HEK293 (cell line): ENCODE data around the gene PNMA6F.

Source experiments
- CTCF ChIA-PET: fragments of 350-600 bp; formaldehyde crosslinking; extraction: SDS; loops from one replicate; lab custom pipeline; 2021; ENCODE audit warnings: antibody characterized with exemption; lab: Yijun Ruan, JAX
- POLR2A ChIA-PET: fragments of 300-600 bp; formaldehyde crosslinking; extraction: SDS; loops from one replicate; lab custom pipeline; 2020; ENCODE audit warnings: antibody characterized with exemption, inconsistent platforms; lab: Yijun Ruan, JAX
- H3K27ac ChIP-seq: fragments of 200-500 bp; sonication (Bioruptor generic); 2 replicates; pipeline ENCODE4 v1.5.1; 2014; ENCODE audit warnings: low read depth, low read length, control low read depth, inconsistent platforms; ENCODE audit errors: extremely low read depth
- H3K36me3 ChIP-seq, 2 experiments: fragments of 200-500 bp in 1 of 2; sonication (Bioruptor generic) in 1 of 2; 1 replicate in 1 of 2; 2 replicates in 1 of 2; pipeline ENCODE4 v1.5.1; 2014 to 2017; ENCODE audit warnings: inconsistent platforms in 2 of 2, low read length in 2 of 2; ENCODE audit not compliant: control insufficient read depth in 2 of 2, insufficient read depth in 1 of 2
- H3K4me1 ChIP-seq: fragments of 200-500 bp; sonication (Bioruptor generic); 2 replicates; pipeline ENCODE4 v1.5.1; 2014; ENCODE audit warnings: mild to moderate bottlenecking, low read length, inconsistent platforms; ENCODE audit not compliant: control insufficient read depth, insufficient read depth
- H3K4me3 ChIP-seq: 2 replicates; pipeline ENCODE4 v1.5.1; 2011; ENCODE audit warnings: low read depth, mild to moderate bottlenecking, control low read depth, low read length, moderate library complexity
- H3K9me3 ChIP-seq: fragments of 200-500 bp; sonication (Bioruptor generic); 2 replicates; pipeline ENCODE4 v1.5.1; 2014; ENCODE audit warnings: low read depth, low read length, inconsistent platforms; ENCODE audit not compliant: control insufficient read depth, insufficient read depth
- GLI4 ChIP-seq: fragments of 450-650 bp; formaldehyde crosslinking; IDR thresholded peaks from 2 replicates; pipeline ENCODE4 v1.5.1; 2016; ENCODE audit warnings: missing biosample characterization, missing genetic modification characterization
- HOXA7 ChIP-seq: sonication (generic); formaldehyde crosslinking; IDR thresholded peaks from 2 replicates; pipeline ENCODE4 v1.8.1; 2022; ENCODE audit warnings: missing genetic modification reagents, borderline replicate concordance
- PRDM1 ChIP-seq: fragments of 450-650 bp; formaldehyde crosslinking; IDR thresholded peaks from 2 replicates; pipeline ENCODE4; 2016; ENCODE audit warnings: missing biosample characterization, missing genetic modification characterization
- ZNF114 ChIP-seq: fragments of 450-650 bp; formaldehyde crosslinking; IDR thresholded peaks from 2 replicates; pipeline ENCODE4 v1.5.0; 2017; ENCODE audit warnings: missing biosample characterization, missing genetic modification characterization
- ZNF155 ChIP-seq: fragments of 450-650 bp; formaldehyde crosslinking; IDR thresholded peaks from 2 replicates; pipeline ENCODE4 v1.5.1; 2016; ENCODE audit warnings: missing biosample characterization, missing genetic modification characterization
- ZNF24 ChIP-seq: fragments of 450-650 bp; formaldehyde crosslinking; IDR thresholded peaks from 2 replicates; pipeline ENCODE4 v1.5.1; 2016; ENCODE audit warnings: missing biosample characterization, missing genetic modification characterization
- ZNF366 ChIP-seq: fragments of 450-650 bp; formaldehyde crosslinking; conservative IDR thresholded peaks from 2 replicates; pipeline ENCODE4 v1.5.1; 2016; ENCODE audit warnings: missing biosample characterization, missing genetic modification characterization
- ZNF37A ChIP-seq: fragments of 450-650 bp; IDR thresholded peaks from 2 replicates; pipeline ENCODE4 v1.5.1; 2018; ENCODE audit warnings: missing biosample characterization, missing genetic modification characterization
- ZNF426 ChIP-seq: fragments of 450-650 bp; formaldehyde crosslinking; IDR thresholded peaks from 2 replicates; pipeline ENCODE4 v1.5.1; 2017; ENCODE audit warnings: missing biosample characterization, missing genetic modification characterization, mild to moderate bottlenecking, inconsistent platforms, moderate library complexity
- ZNF521 ChIP-seq: fragments of 450-650 bp; formaldehyde crosslinking; IDR thresholded peaks from 2 replicates; pipeline ENCODE4 v1.5.1; 2017; ENCODE audit warnings: missing biosample characterization, mild to moderate bottlenecking, missing genetic modification characterization
- ZNF677 ChIP-seq: fragments of 450-650 bp; IDR thresholded peaks from 2 replicates; pipeline ENCODE4 v1.5.0; 2018; ENCODE audit warnings: missing biosample characterization, mild to moderate bottlenecking, missing genetic modification characterization, moderate library complexity
- TF ChIP-seq, protein P1 (sequence below): fragments of 450-650 bp; formaldehyde crosslinking; IDR thresholded peaks from 2 replicates; pipeline ENCODE4 v1.5.1; 2017; ENCODE audit warnings: missing biosample characterization, missing genetic modification characterization
- TF ChIP-seq, protein P2 (sequence below): fragments of 450-650 bp; formaldehyde crosslinking; IDR thresholded peaks from 2 replicates; pipeline ENCODE4 v1.5.0; 2017; ENCODE audit warnings: missing biosample characterization, missing genetic modification characterization, borderline replicate concordance
- TF ChIP-seq, protein P3 (sequence below): fragments of 450-650 bp; formaldehyde crosslinking; conservative IDR thresholded peaks from 2 replicates; pipeline ENCODE4 v1.5.1; 2016; ENCODE audit warnings: low read depth, missing biosample characterization, missing genetic modification characterization
- TF ChIP-seq, protein P4 (sequence below): fragments of 450-650 bp; formaldehyde crosslinking; IDR thresholded peaks from 2 replicates; pipeline ENCODE4 v1.5.1; 2016; ENCODE audit warnings: missing biosample characterization, missing genetic modification characterization
- TF ChIP-seq, protein P5 (sequence below): fragments of 450-650 bp; formaldehyde crosslinking; IDR thresholded peaks from 2 replicates; pipeline ENCODE4 v1.5.1; 2016; ENCODE audit warnings: missing biosample characterization, missing genetic modification characterization

PNMA6F gene

DNA sequence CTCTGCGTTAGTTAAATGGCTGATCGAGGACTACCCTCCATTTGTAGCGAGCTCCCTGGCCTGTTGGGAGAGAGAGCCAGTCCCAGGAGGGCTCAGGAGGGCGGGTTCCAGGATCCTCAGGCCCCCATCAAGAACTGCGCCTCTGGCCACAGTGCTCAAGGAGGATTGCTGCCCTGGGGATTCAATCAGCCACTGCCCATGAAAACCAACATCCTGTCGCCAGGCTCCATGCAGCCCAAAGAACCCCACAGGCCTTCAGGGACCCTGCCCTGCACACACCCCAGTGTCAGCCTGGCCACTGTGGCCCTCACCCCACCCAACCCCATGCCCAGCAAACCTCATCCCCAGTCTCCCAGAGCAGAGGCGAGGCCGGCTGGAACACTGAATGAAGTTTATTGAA, 4.3 kb downstream of the PNMA6F start:
- ChIA-PET CTCF (no interaction called here), POLR2A (no interaction called here)
- TF ChIP-seq ZNF24 (tag by site-specific recombination): no peak
- no peak for TF ChIP-seq HOXA7 (CRISPR knock-in tag)
- TF ChIP-seq, protein P1, sequence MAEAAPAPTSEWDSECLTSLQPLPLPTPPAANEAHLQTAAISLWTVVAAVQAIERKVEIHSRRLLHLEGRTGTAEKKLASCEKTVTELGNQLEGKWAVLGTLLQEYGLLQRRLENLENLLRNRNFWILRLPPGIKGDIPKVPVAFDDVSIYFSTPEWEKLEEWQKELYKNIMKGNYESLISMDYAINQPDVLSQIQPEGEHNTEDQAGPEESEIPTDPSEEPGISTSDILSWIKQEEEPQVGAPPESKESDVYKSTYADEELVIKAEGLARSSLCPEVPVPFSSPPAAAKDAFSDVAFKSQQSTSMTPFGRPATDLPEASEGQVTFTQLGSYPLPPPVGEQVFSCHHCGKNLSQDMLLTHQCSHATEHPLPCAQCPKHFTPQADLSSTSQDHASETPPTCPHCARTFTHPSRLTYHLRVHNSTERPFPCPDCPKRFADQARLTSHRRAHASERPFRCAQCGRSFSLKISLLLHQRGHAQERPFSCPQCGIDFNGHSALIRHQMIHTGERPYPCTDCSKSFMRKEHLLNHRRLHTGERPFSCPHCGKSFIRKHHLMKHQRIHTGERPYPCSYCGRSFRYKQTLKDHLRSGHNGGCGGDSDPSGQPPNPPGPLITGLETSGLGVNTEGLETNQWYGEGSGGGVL (tag by site-specific recombination): no peak
- TF ChIP-seq ZNF426 (tag by site-specific recombination): no peak
- TF ChIP-seq ZNF37A: no peak
- TF ChIP-seq, protein P2, sequence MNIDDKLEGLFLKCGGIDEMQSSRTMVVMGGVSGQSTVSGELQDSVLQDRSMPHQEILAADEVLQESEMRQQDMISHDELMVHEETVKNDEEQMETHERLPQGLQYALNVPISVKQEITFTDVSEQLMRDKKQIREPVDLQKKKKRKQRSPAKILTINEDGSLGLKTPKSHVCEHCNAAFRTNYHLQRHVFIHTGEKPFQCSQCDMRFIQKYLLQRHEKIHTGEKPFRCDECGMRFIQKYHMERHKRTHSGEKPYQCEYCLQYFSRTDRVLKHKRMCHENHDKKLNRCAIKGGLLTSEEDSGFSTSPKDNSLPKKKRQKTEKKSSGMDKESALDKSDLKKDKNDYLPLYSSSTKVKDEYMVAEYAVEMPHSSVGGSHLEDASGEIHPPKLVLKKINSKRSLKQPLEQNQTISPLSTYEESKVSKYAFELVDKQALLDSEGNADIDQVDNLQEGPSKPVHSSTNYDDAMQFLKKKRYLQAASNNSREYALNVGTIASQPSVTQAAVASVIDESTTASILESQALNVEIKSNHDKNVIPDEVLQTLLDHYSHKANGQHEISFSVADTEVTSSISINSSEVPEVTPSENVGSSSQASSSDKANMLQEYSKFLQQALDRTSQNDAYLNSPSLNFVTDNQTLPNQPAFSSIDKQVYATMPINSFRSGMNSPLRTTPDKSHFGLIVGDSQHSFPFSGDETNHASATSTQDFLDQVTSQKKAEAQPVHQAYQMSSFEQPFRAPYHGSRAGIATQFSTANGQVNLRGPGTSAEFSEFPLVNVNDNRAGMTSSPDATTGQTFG: no peak
- no peak for TF ChIP-seq ZNF521
- no peak for TF ChIP-seq ZNF366 (tag by site-specific recombination)
- no peak for TF ChIP-seq PRDM1
- no peak for TF ChIP-seq GLI4 (tag by site-specific recombination)
- TF ChIP-seq ZNF155 (tag by site-specific recombination): no peak
- no peak for TF ChIP-seq ZNF677 (tag by site-specific recombination)
- no peak for TF ChIP-seq ZNF114 (tag by site-specific recombination)
- TF ChIP-seq, protein P3, sequence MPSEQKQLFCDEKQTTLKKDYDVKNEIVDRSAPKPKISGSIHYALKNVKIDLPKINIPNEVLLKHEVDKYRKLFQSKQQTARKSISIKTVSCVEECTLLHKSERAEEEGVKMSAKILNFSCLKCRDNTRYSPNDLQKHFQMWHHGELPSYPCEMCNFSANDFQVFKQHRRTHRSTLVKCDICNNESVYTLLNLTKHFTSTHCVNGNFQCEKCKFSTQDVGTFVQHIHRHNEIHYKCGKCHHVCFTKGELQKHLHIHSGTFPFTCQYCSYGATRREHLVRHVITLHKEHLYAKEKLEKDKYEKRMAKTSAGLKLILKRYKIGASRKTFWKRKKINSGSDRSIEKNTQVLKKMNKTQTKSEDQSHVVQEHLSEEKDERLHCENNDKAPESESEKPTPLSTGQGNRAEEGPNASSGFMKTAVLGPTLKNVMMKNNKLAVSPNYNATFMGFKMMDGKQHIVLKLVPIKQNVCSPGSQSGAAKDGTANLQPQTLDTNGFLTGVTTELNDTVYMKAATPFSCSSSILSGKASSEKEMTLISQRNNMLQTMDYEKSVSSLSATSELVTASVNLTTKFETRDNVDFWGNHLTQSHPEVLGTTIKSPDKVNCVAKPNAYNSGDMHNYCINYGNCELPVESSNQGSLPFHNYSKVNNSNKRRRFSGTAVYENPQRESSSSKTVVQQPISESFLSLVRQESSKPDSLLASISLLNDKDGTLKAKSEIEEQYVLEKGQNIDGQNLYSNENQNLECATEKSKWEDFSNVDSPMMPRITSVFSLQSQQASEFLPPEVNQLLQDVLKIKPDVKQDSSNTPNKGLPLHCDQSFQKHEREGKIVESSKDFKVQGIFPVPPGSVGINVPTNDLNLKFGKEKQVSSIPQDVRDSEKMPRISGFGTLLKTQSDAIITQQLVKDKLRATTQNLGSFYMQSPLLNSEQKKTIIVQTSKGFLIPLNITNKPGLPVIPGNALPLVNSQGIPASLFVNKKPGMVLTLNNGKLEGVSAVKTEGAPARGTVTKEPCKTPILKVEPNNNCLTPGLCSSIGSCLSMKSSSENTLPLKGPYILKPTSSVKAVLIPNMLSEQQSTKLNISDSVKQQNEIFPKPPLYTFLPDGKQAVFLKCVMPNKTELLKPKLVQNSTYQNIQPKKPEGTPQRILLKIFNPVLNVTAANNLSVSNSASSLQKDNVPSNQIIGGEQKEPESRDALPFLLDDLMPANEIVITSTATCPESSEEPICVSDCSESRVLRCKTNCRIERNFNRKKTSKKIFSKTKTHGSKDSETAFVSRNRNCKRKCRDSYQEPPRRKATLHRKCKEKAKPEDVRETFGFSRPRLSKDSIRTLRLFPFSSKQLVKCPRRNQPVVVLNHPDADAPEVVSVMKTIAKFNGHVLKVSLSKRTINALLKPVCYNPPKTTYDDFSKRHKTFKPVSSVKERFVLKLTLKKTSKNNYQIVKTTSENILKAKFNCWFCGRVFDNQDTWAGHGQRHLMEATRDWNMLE (tag by site-specific recombination): no peak
- TF ChIP-seq, protein P4, sequence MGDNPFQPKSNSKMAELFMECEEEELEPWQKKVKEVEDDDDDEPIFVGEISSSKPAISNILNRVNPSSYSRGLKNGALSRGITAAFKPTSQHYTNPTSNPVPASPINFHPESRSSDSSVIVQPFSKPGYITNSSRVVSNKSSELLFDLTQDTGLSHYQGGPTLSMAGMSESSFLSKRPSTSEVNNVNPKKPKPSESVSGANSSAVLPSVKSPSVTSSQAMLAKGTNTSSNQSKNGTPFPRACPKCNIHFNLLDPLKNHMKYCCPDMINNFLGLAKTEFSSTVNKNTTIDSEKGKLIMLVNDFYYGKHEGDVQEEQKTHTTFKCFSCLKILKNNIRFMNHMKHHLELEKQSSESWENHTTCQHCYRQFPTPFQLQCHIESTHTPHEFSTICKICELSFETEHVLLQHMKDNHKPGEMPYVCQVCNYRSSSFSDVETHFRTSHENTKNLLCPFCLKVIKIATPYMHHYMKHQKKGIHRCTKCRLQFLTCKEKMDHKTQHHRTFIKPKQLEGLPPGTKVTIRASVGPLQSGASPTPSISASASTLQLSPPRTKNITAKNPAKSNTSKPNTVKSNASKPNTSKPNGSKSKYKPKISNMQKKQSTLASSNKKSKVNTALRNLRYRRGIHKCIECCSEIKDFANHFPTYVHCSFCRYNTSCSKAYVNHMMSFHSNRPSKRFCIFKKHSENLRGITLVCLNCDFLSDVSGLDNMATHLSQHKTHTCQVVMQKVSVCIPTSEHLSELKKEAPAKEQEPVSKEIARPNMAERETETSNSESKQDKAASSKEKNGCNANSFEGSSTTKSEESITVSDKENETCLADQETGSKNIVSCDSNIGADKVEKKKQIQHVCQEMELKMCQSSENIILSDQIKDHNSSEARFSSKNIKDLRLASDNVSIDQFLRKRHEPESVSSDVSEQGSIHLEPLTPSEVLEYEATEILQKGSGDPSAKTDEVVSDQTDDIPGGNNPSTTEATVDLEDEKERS (tag by site-specific recombination): no peak
- TF ChIP-seq, protein P5, sequence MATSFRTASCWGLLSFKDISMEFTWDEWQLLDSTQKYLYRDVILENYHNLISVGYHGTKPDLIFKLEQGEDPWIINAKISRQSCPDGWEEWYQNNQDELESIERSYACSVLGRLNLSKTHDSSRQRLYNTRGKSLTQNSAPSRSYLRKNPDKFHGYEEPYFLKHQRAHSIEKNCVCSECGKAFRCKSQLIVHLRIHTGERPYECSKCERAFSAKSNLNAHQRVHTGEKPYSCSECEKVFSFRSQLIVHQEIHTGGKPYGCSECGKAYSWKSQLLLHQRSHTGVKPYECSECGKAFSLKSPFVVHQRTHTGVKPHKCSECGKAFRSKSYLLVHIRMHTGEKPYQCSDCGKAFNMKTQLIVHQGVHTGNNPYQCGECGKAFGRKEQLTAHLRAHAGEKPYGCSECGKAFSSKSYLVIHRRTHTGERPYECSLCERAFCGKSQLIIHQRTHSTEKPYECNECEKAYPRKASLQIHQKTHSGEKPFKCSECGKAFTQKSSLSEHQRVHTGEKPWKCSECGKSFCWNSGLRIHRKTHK (tag by site-specific recombination): no peak
- H3K36me3 ChIP-seq: no peaks in the 10 kb centered on the region
- H3K27ac ChIP-seq: no peak overlapping the region
- no peaks in the 10 kb centered on the region for H3K9me3 ChIP-seq
- no peak overlapping the region for H3K4me3 ChIP-seq
- no peaks in the 10 kb centered on the region for H3K4me1 ChIP-seq
